Fibroblast of lung (primary cell): ENCODE data around the gene CATSPER1. TPM values are rescaled to one million over a fixed set of nuclear protein-coding genes. Genes with fewer than 3 reads are reported as not detected.

Experiments
- DNase-seq, 2 donors: peaks; one replicate each; pipeline versions ENCODE4 v3.0.0 to v3.0.0-alpha.2; 2010; ENCODE audit warnings: low read depth in 2 of 2
- H2AFZ ChIP-seq: 2 replicates; pipeline ENCODE4 v1.5.1; 2012; ENCODE audit warnings: low read length, control low read depth, inconsistent platforms
- H3K27ac ChIP-seq: 2 replicates; pipeline ENCODE4 v1.5.1; 2011; ENCODE audit warnings: low read length, control low read depth; ENCODE audit not compliant: insufficient read depth
- H3K27me3 ChIP-seq: 2 replicates; pipeline ENCODE4 v1.5.1; 2011; ENCODE audit warnings: mild to moderate bottlenecking, low read length; ENCODE audit not compliant: control insufficient read depth, insufficient read depth
- H3K36me3 ChIP-seq: 2 replicates; pipeline ENCODE4 v1.5.1; 2011; ENCODE audit warnings: low read length; ENCODE audit not compliant: control insufficient read depth, insufficient read depth
- H3K4me1 ChIP-seq: 2 replicates; pipeline ENCODE4 v1.5.1; 2011; ENCODE audit warnings: low read length; ENCODE audit not compliant: control insufficient read depth, insufficient read depth; ENCODE audit errors: extremely low read depth
- H3K4me2 ChIP-seq: 2 replicates; pipeline ENCODE4 v1.5.1; 2011; ENCODE audit warnings: low read length, control low read depth; ENCODE audit not compliant: insufficient read depth; ENCODE audit errors: extremely low read depth
- H3K4me3 ChIP-seq, 4 experiments: fragments of 200-600 bp in 1 of 4; sonication (generic) in 1 of 4; replicated peaks in 1 of 4; 2 replicates each; pipeline ENCODE4 v1.5.1; 2011 to 2016; ENCODE audit warnings: low read length in 4 of 4, low read depth in 3 of 4, mild to moderate bottlenecking in 3 of 4, control low read depth in 2 of 4, inconsistent platforms in 1 of 4, mixed read lengths in 1 of 4; ENCODE audit not compliant: insufficient read depth in 1 of 4; ENCODE audit errors: control extremely low read depth in 1 of 4
- H3K79me2 ChIP-seq: 2 replicates; pipeline ENCODE4 v1.5.1; 2012; ENCODE audit warnings: mild to moderate bottlenecking, low read length, inconsistent platforms; ENCODE audit not compliant: control insufficient read depth, insufficient read depth
- H3K9ac ChIP-seq: 2 replicates; pipeline ENCODE4 v1.5.1; 2011; ENCODE audit warnings: mild to moderate bottlenecking, low read length, control low read depth; ENCODE audit not compliant: insufficient read depth
- H3K9me3 ChIP-seq: 2 replicates; pipeline ENCODE4 v1.5.1; 2012; ENCODE audit warnings: low read depth, low read length; ENCODE audit not compliant: control insufficient read depth, insufficient read depth
- H4K20me1 ChIP-seq: 2 replicates; pipeline ENCODE4 v1.5.1; 2011; ENCODE audit warnings: low read length; ENCODE audit not compliant: control insufficient read depth, insufficient read depth; ENCODE audit errors: extremely low read depth
- CTCF ChIP-seq, 2 donors: IDR thresholded peaks in 1 of 2; conservative IDR thresholded peaks in 1 of 2; 1 replicate in 1 of 2; 2 replicates in 1 of 2; pipeline ENCODE4 v1.5.1; 2011 to 2012; ENCODE audit warnings: low read length in 2 of 2, control low read depth in 1 of 2, inconsistent platforms in 1 of 2, low read depth in 1 of 2, mild to moderate bottlenecking in 1 of 2
- EZH2 ChIP-seq: IDR thresholded peaks from 2 replicates; pipeline ENCODE4 v1.5.1; 2012; ENCODE audit warnings: low read length, control low read depth, mild to moderate bottlenecking; ENCODE audit errors: missing control alignments
- polyA plus RNA-seq, 2 donors: library from polyadenylated mRNA; depleted of rRNA in 1 of 2; stranded (reverse) in 1 of 2; unstranded in 1 of 2; fragments of >200 nt; gene quantifications; 2 replicates each; pipeline ENCODE4 v1.2.1, GENCODE V29; 2011 to 2012; ENCODE audit warnings: missing spikeins in 1 of 2
- total RNA-seq: library from RNA; depleted of rRNA; stranded (reverse); fragments of >200 nt; gene quantifications from 2 replicates; pipeline ENCODE4 v1.2.1, GENCODE V29; 2014

The CATSPER1 gene
- total and polyA plus RNA-seq, 2 donors (not counting 1 experiment from before 2014, with no cell fraction given) = not detected

DNA sequence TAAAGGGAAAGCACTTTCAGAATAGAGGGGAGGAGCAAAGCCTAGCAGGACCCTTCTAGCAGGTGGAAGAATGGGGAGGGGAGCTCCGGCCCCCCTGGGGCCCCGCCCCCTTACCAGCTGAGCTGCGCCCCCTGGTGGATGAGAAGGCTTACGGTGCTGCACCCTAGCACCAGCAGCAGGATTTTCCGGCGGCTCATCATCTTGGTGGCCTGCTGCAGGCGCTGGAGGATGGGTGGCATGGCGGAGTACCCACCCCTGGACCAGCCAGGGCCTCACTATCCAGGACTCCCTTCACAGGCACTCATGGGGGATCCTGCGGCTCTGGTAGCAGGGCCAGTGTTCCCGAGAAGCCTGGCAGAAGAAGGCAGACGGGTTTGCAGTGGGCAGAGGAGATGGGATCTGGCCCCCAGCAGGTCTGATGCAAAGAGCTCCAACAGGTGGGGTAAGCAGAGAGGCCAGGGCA is 18.9 kb upstream of the CATSPER1 start:
- peak overlapping the region; percentile 23 for H3K4me2 ChIP-seq

DNA sequence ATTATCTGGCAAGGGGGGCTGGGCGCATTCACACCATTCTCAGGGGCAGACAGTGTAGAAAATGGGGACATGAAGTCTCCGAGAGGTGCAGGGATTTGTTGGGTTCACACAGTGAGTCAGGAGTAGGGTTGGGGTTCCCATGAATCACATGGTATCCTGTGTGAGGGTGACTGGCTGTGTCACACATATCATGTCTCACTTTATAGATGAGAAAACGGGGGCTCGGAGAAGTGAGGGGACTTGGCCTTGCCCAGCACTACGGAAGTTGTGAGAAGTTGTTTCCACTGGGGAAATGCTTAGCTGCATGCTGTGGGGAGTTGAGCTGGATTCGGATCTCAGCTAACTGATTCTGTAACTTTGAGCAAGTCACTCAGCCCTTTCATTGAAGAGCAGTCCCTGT is 18.5 kb upstream of the CATSPER1 start:
- Histone ChIP-seq H3K27me3 (peaks cover 27% of the 10 kb centered on the region), H4K20me1 (no peaks in the 10 kb centered on the region), H3K79me2 (no peaks in the 10 kb centered on the region), H3K4me3 (no peak overlapping the region), H3K27ac (no peak overlapping the region), H2AFZ (no peak overlapping the region), H3K4me1 (no peaks in the 10 kb centered on the region), H3K9ac (no peak overlapping the region), H3K9me3 (no peaks in the 10 kb centered on the region), H3K36me3 (no peaks in the 10 kb centered on the region), H3K4me2 (peak overlapping the region; percentile 23)
- no peak for TF ChIP-seq CTCF (conservative IDR thresholded peaks at IDR 0.05 in 1 of 2, IDR thresholded peaks at IDR 0.05 in 1 of 2; ENCODE audit: low read depth in 1 of 2, low read length in 2 of 2)
- TF ChIP-seq EZH2 = no peak
- no peak for DNase-seq

More for the DNA sequence above, 18.9 kb upstream of the CATSPER1 start:
- no peak overlapping the region for H3K4me3 ChIP-seq
- H3K9ac ChIP-seq = no peak overlapping the region
- H3K36me3 ChIP-seq = no peaks in the 10 kb centered on the region
- H4K20me1 ChIP-seq = no peaks in the 10 kb centered on the region
- H3K27ac ChIP-seq = no peak overlapping the region
- TF ChIP-seq CTCF (conservative IDR thresholded peaks at IDR 0.05 in 1 of 2, IDR thresholded peaks at IDR 0.05 in 1 of 2; ENCODE audit: low read depth in 1 of 2, low read length in 2 of 2) (peak; percentile 88 to 91), EZH2 (no peak)
- no peak overlapping the region for H2AFZ ChIP-seq
- peaks cover 27% of the 10 kb centered on the region for H3K27me3 ChIP-seq
- no peaks in the 10 kb centered on the region for H3K9me3 ChIP-seq
- H3K4me1 ChIP-seq = no peaks in the 10 kb centered on the region
- H3K79me2 ChIP-seq = no peaks in the 10 kb centered on the region
- peak; percentile 61 to 74 for DNase-seq

GRCh38 chr11:66042996-66043906 is 17.0 kb upstream of the CATSPER1 start:
- no peak for TF ChIP-seq CTCF (conservative IDR thresholded peaks at IDR 0.05 in 1 of 2, IDR thresholded peaks at IDR 0.05 in 1 of 2; ENCODE audit: low read depth in 1 of 2, low read length in 2 of 2)
- no peak for DNase-seq
- no peak overlapping the region for H2AFZ ChIP-seq
- no peak overlapping the region for H3K27ac ChIP-seq
- no peaks in the 10 kb centered on the region for H3K4me1 ChIP-seq
- peaks cover 34% of the 10 kb centered on the region for H3K27me3 ChIP-seq
- H4K20me1 ChIP-seq = no peaks in the 10 kb centered on the region
- H3K36me3 ChIP-seq = no peaks in the 10 kb centered on the region
- no peak overlapping the region for H3K9ac ChIP-seq
- no peaks in the 10 kb centered on the region for H3K79me2 ChIP-seq
- H3K4me3 ChIP-seq = no peak overlapping the region
- no peak overlapping the region for H3K4me2 ChIP-seq
- H3K9me3 ChIP-seq = no peaks in the 10 kb centered on the region
